ENCODE data around the gene NEIL3.

- TF ChIP-seq CTCF (IDR thresholded peaks at IDR 0.05; ENCODE audit: low read depth, low read length, poor library complexity, severe bottlenecking) (no peak), EZH2phosphoT487 (IDR thresholded peaks at IDR 0.05; ENCODE audit: borderline replicate concordance, low read length) (no peak)
Measured at GRCh38 chr4:177371461-177371860, 61.8 kb downstream of the NEIL3 start.
